Esophagus squamous epithelium (tissue), 4 donors: ENCODE results near the gene LDLRAD3.

ENCODE experiments used
- POLR2A ChIP-seq, 4 donors: fragments of 450-650 bp; IDR thresholded peaks; one replicate each; pipeline ENCODE4 v1.6.1; 2017; ENCODE audit warnings: antibody characterized with exemption in 4 of 4, mild to moderate bottlenecking in 4 of 4, moderate library complexity in 3 of 4
- TF ChIP-seq, protein P1 (sequence below), 6 experiments: fragments of 450-650 bp in 4 of 6; fragments of 200-600 bp in 2 of 6; sonication (generic) in 2 of 6; IDR thresholded peaks; one replicate each; pipeline ENCODE4 v1.5.1; 2016 to 2019; ENCODE audit warnings: antibody characterized with exemption in 6 of 6, mild to moderate bottlenecking in 4 of 6, moderate library complexity in 4 of 6

DNA sequence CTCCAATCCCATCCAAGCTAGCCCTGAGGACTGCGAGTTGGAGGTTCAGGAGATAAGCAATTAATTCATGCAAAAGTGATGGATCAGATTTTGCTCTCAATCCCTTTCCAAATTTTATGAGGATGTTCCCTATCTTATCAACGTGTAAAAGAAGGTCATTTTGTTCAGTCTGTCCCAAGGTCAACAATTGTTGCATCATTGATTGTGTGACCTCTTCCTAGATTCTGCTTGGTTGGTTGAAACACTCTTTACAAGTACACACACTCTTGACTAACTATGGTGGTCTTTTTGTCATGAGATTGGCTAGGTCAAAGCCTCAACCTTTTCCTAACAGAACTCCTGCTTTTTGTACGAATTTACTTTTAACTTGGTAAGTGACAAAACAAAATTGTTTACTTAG, 303.6 kb downstream of the LDLRAD3 start:
- TF ChIP-seq, protein P1, sequence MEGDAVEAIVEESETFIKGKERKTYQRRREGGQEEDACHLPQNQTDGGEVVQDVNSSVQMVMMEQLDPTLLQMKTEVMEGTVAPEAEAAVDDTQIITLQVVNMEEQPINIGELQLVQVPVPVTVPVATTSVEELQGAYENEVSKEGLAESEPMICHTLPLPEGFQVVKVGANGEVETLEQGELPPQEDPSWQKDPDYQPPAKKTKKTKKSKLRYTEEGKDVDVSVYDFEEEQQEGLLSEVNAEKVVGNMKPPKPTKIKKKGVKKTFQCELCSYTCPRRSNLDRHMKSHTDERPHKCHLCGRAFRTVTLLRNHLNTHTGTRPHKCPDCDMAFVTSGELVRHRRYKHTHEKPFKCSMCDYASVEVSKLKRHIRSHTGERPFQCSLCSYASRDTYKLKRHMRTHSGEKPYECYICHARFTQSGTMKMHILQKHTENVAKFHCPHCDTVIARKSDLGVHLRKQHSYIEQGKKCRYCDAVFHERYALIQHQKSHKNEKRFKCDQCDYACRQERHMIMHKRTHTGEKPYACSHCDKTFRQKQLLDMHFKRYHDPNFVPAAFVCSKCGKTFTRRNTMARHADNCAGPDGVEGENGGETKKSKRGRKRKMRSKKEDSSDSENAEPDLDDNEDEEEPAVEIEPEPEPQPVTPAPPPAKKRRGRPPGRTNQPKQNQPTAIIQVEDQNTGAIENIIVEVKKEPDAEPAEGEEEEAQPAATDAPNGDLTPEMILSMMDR (IDR thresholded peaks at IDR 0.05) = no peak
- TF ChIP-seq POLR2A (IDR thresholded peaks at IDR 0.05) = no peak
